SK-N-SH (cell line): ENCODE results near the gene HUS1. TPM values are rescaled to one million over a fixed set of nuclear protein-coding genes. Genes with fewer than 3 reads are reported as not detected.
"Not testable (repeated sequence)": the region's sequence is repeated elsewhere in the genome, so short reads cannot be mapped to it uniquely, and the experiment has no call there.

Source experiments
- CTCF ChIA-PET: fragments of 300-600, 350-600 bp; formaldehyde crosslinking; extraction: SDS; loops from one replicate; lab custom pipeline; 2021; lab: Yijun Ruan, JAX
- POLR2A ChIA-PET: fragments of 350-600 bp; sonication (Branson Sonifier 250); formaldehyde crosslinking; extraction: SDS; loops from one replicate; lab custom pipeline; 2020; ENCODE audit warnings: antibody characterized with exemption, inconsistent platforms; lab: Yijun Ruan, JAX
- DNase-seq: peaks from one replicate; pipeline ENCODE4 v3.0.0; 2012
- H2AFZ ChIP-seq: fragments of 200-600 bp; sonication (generic); 2 replicates; pipeline ENCODE4 v1.8.1; 2016; ENCODE audit warnings: antibody characterized with exemption, mild to moderate bottlenecking, low read depth
- H3F3A ChIP-seq: fragments of 200-600 bp; sonication (generic); replicated peaks from 2 replicates; pipeline ENCODE3; 2016; ENCODE audit warnings: antibody characterized with exemption, mild to moderate bottlenecking; ENCODE audit not compliant: insufficient read depth
- H3K27ac ChIP-seq, 2 experiments: fragments of 200-500 bp in 1 of 2; fragments of 200-600 bp in 1 of 2; sonication (Bioruptor generic) in 1 of 2; sonication (generic), shearing (Covaris generic) in 1 of 2; 2 replicates each; pipeline versions ENCODE4 v1.5.1 to v1.6.1; 2014 to 2016; ENCODE audit warnings: low read depth in 2 of 2, inconsistent platforms in 1 of 2, low read length in 1 of 2, mild to moderate bottlenecking in 1 of 2, mixed read lengths in 1 of 2
- H3K27me3 ChIP-seq: fragments of 200-600 bp; sonication (generic), shearing (Covaris generic); 2 replicates; pipeline ENCODE4 v1.6.1; 2016; ENCODE audit warnings: mixed run types; ENCODE audit not compliant: insufficient read depth
- H3K36me3 ChIP-seq, 2 experiments: fragments of 200-500 bp in 1 of 2; fragments of 200-600 bp in 1 of 2; sonication (Bioruptor generic) in 1 of 2; sonication (generic) in 1 of 2; replicated peaks in 1 of 2; 2 replicates each; pipeline versions ENCODE3 to v1.5.1; 2014 to 2016; ENCODE audit warnings: low read length in 1 of 2, mild to moderate bottlenecking in 1 of 2; ENCODE audit not compliant: insufficient read depth in 2 of 2, control insufficient read depth in 1 of 2
- H3K4me1 ChIP-seq, 2 experiments: fragments of 200-500 bp in 1 of 2; fragments of 200-600 bp in 1 of 2; sonication (Bioruptor generic) in 1 of 2; sonication (generic), shearing (Covaris generic) in 1 of 2; 2 replicates each; pipeline versions ENCODE4 v1.5.1 to v1.6.1; 2014 to 2016; ENCODE audit warnings: low read depth in 1 of 2, low read length in 1 of 2, mixed run types in 1 of 2; ENCODE audit not compliant: insufficient read depth in 2 of 2, control insufficient read depth in 1 of 2
- H3K4me2 ChIP-seq: fragments of 200-600 bp; sonication (generic), shearing (Covaris generic); 2 replicates; pipeline ENCODE4 v1.6.1; 2017; ENCODE audit warnings: mixed run types
- H3K4me3 ChIP-seq, 2 experiments: fragments of 200-500 bp in 1 of 2; fragments of 200-600 bp in 1 of 2; sonication (Bioruptor generic) in 1 of 2; sonication (generic), shearing (Covaris generic) in 1 of 2; 2 replicates each; pipeline versions ENCODE4 v1.5.1 to v1.8.1; 2014 to 2016; ENCODE audit warnings: low read depth in 2 of 2, inconsistent platforms in 1 of 2, low read length in 1 of 2, mild to moderate bottlenecking in 1 of 2, mixed read lengths in 1 of 2, moderate library complexity in 1 of 2
- H3K79me2 ChIP-seq: fragments of 200-600 bp; sonication (generic); 2 replicates; pipeline ENCODE4 v1.8.1; 2017; ENCODE audit warnings: mild to moderate bottlenecking; ENCODE audit not compliant: insufficient read depth
- H3K9ac ChIP-seq: fragments of 200-600 bp; sonication (generic); 2 replicates; pipeline ENCODE4 v1.6.1; 2017; ENCODE audit warnings: mixed run types
- H3K9me2 ChIP-seq: fragments of 200-600 bp; sonication (generic); 2 replicates; pipeline ENCODE4 v1.6.1; 2017; ENCODE audit warnings: mixed run types
- H3K9me3 ChIP-seq: fragments of 200-600 bp; sonication (generic); 2 replicates; pipeline ENCODE4 v1.6.1; 2017; ENCODE audit warnings: mixed run types, mild to moderate bottlenecking, moderate library complexity
- H4K20me1 ChIP-seq: fragments of 200-600 bp; sonication (generic); 2 replicates; pipeline ENCODE4 v1.6.1; 2017; ENCODE audit warnings: mild to moderate bottlenecking, mixed run types; ENCODE audit not compliant: insufficient read depth
- CHD2 ChIP-seq: fragments of 150-350 bp; IDR thresholded peaks from 2 replicates; pipeline ENCODE4 v1.6.1; 2018; ENCODE audit warnings: low read length; ENCODE audit not compliant: partially characterized antibody
- CTCF ChIP-seq: fragments of 200-600 bp; sonication (generic); IDR thresholded peaks from 2 replicates; pipeline ENCODE4 v1.6.1; 2017; ENCODE audit warnings: antibody characterized with exemption, mild to moderate bottlenecking, moderate library complexity
- EZH2phosphoT487 ChIP-seq: fragments of 200-600 bp; sonication (generic); IDR thresholded peaks from 2 replicates; pipeline ENCODE4 v1.6.1; 2017; ENCODE audit warnings: low read depth, mixed run types, mild to moderate bottlenecking, antibody characterized with exemption, moderate library complexity, borderline replicate concordance
- FOXJ3 ChIP-seq: sonication (generic); formaldehyde crosslinking; IDR thresholded peaks from 2 replicates; pipeline ENCODE4 v1.5.1; 2020; ENCODE audit warnings: mild to moderate bottlenecking, missing genetic modification reagents
- JUND ChIP-seq: IDR thresholded peaks from 2 replicates; pipeline ENCODE4 v1.4.0; 2012
- NFIC ChIP-seq: IDR thresholded peaks from 2 replicates; pipeline ENCODE4 v1.4.0; 2012; ENCODE audit warnings: borderline replicate concordance
- RAD21 ChIP-seq: IDR thresholded peaks from 2 replicates; pipeline ENCODE4 v1.6.1; 2012; ENCODE audit warnings: mild to moderate bottlenecking, low read length
- REST ChIP-seq: IDR thresholded peaks from 2 replicates; pipeline ENCODE4 v1.6.1; 2012; ENCODE audit warnings: mild to moderate bottlenecking, low read depth, low read length, moderate library complexity
- RFX5 ChIP-seq: IDR thresholded peaks from 2 replicates; pipeline ENCODE4 v1.6.1; 2012; ENCODE audit warnings: mild to moderate bottlenecking, improper control_type of control experiment, low read length
- RXRA ChIP-seq: IDR thresholded peaks from 2 replicates; pipeline ENCODE4 v1.4.0; 2012; ENCODE audit warnings: low read depth, mild to moderate bottlenecking, borderline replicate concordance
- TAF1 ChIP-seq: IDR thresholded peaks from 2 replicates; pipeline ENCODE4 v1.6.1; 2012; ENCODE audit warnings: low read depth, mild to moderate bottlenecking, low read length, moderate library complexity, borderline replicate concordance
- TCF12 ChIP-seq: IDR thresholded peaks from 2 replicates; pipeline ENCODE4 v1.4.0; 2012
- USF2 ChIP-seq: fragments of 150-350 bp; IDR thresholded peaks from 2 replicates; pipeline ENCODE4 v1.6.1; 2017; ENCODE audit warnings: antibody characterized with exemption, low read length, low read depth, borderline replicate concordance
- WGBS: methylation state at CpG from one replicate; pipeline ENCODE4 v1.1.6; 2017; ENCODE audit warnings: low lambda C conversion rate; 5-methylcytosine and 5-hydroxymethylcytosine counted together
- polyA plus RNA-seq, 3 experiments: library from polyadenylated mRNA; depleted of rRNA; stranded (reverse); fragments of >200 nt; gene quantifications; 2 replicates each; pipeline ENCODE4 v1.2.3, GENCODE V29; 2012

HUS1 gene
- polyA plus RNA-seq, 1 of the 3 experiments (the other 2 are of a cell fraction): 17.8 TPM

- Histone ChIP-seq H3F3A (peaks cover 4% of the 10 kb centered on the region), H3K9me2 (no peaks in the 10 kb centered on the region), H3K4me1 (no peaks in the 10 kb centered on the region), H2AFZ (no peak overlapping the region), H3K36me3 (no peaks in the 10 kb centered on the region), H3K4me2 (no peak overlapping the region), H3K27ac (no peak overlapping the region), H3K9me3 (no peaks in the 10 kb centered on the region), H3K9ac (no peak overlapping the region), H3K4me3 (no peak overlapping the region), H3K27me3 (peaks cover 5% of the 10 kb centered on the region; the same call in 1 of the 2 replicates), H4K20me1 (no peaks in the 10 kb centered on the region), H3K79me2 (no peaks in the 10 kb centered on the region)
- CTCF ChIA-PET: interaction anchor here (1.1 to 1.6 kb wide), 2 partner anchors 59 to 106 kb away, joined by 3 to 5 read pairs; no protein-coding TSS in a partner anchor
- TF ChIP-seq JUND (no peak), NFIC (no peak), REST (no peak), RFX5 (no peak), EZH2phosphoT487 (no peak), USF2 (no peak), FOXJ3 (CRISPR knock-in tag) (no peak), CTCF (no peak), CHD2 (no peak), RXRA (no peak), TCF12 (no peak), TAF1 (no peak), RAD21 (no peak)
- no peak for DNase-seq
- POLR2A ChIA-PET: interaction anchor here (0.6 kb wide), 1 partner anchor 60 kb away, joined by 3 read pairs; no protein-coding TSS in a partner anchor
- 48% methylated on average over 2 of the region's 2 CpGs for WGBS
Measured at GRCh38 chr7:48004032-48004431, 24.6 kb upstream of the HUS1 start.

GRCh38 chr7:48000164-48000563 is 20.7 kb upstream of the HUS1 start:
- H3K9me2 ChIP-seq, H3K36me3 ChIP-seq, H3K9me3 ChIP-seq, H3K4me1 ChIP-seq, H3F3A ChIP-seq, H3K27ac ChIP-seq, H4K20me1 ChIP-seq, H3K27me3 ChIP-seq, H3K4me3 ChIP-seq, H2AFZ ChIP-seq, H3K9ac ChIP-seq, H3K4me2 ChIP-seq, POLR2A ChIA-PET, H3K79me2 ChIP-seq, DNase-seq: not testable (repeated sequence)
- CTCF ChIA-PET: interaction anchor here (1.0 to 1.3 kb wide), 4 partner anchors 9 to 55 kb away, joined by 3 read pairs; no protein-coding TSS in a partner anchor
- 79% methylated on average over 13 of the region's 13 CpGs for WGBS
